ENCODE measurements around the gene CAMK1D. TPM values are rescaled to one million over a fixed set of nuclear protein-coding genes. Genes with fewer than 3 reads are reported as not detected.

The CAMK1D gene
- total RNA-seq, 4 donors from 2014 or later, result 13.5 to 21.4 (median 15.7) TPM

GRCh38 chr10:12418725-12419261 lies 69.4 kb downstream of the CAMK1D start:
- Histone ChIP-seq H3K9me3 (no peaks in the 10 kb centered on the region), H3K27ac (peak overlapping the region; percentile 38 to 56 (median 42)), H3K4me3 (no peak overlapping the region), H3K27me3 (no peaks in the 10 kb centered on the region), H3K36me3 (no peaks in the 10 kb centered on the region), H3K4me1 (peaks cover 4 to 31% (median 17%) of the 10 kb centered on the region in 4 donors)
- in situ Hi-C loops (cut with MboI; ENCODE audit: low pct_ligation_motif_present in 1 of 4, low pct_unique_long_range_greater_than_20kb in 1 of 4, low sequenced_read_pairs in 3 of 4) (no loop called here), intact Hi-C loops (cut with DNase I; ENCODE audit: low total_unique reads) (no loop called here)
- no peak for TF ChIP-seq POLR2AphosphoS5 (IDR thresholded peaks at IDR 0.05)
- no peak for TF ChIP-seq CTCF (IDR thresholded peaks at IDR 0.05)
- TF ChIP-seq POLR2A (IDR thresholded peaks at IDR 0.05), result no peak
- no peak for TF ChIP-seq EP300 (IDR thresholded peaks at IDR 0.05; ENCODE audit: low read depth)
- WGBS, 2 donors (ENCODE audit: low coverage in 1 of 2), result 75 to 77% methylated on average over 4 to 13 of the region's 13 CpGs
- no peak for DNase-seq

- intact Hi-C loops (cut with DNase I; ENCODE audit: low total_unique reads) (no loop called here), in situ Hi-C loops (cut with MboI; ENCODE audit: low pct_ligation_motif_present in 1 of 4, low pct_unique_long_range_greater_than_20kb in 1 of 4, low sequenced_read_pairs in 3 of 4) (no loop called here)
- H3K27ac ChIP-seq, result peak overlapping the region; percentile 38 to 56 (median 42)
- no peaks in the 10 kb centered on the region for H3K27me3 ChIP-seq
- H3K9me3 ChIP-seq, result no peaks in the 10 kb centered on the region
- TF ChIP-seq CTCF (IDR thresholded peaks at IDR 0.05), result no peak
- no peak for TF ChIP-seq POLR2A (IDR thresholded peaks at IDR 0.05)
- no peak for TF ChIP-seq EP300 (IDR thresholded peaks at IDR 0.05; ENCODE audit: low read depth)
- peak in 2 of 3 donors; percentile 26 to 47 for TF ChIP-seq POLR2AphosphoS5 (IDR thresholded peaks at IDR 0.05)
- no peak overlapping the region for H3K4me3 ChIP-seq
- H3K36me3 ChIP-seq, result no peaks in the 10 kb centered on the region
- DNase-seq, result no peak
- 56 to 67% methylated on average over 3 to 9 of the region's 9 CpGs for WGBS, 2 donors (ENCODE audit: low coverage in 1 of 2)
- H3K4me1 ChIP-seq, result peaks cover 4 to 31% (median 17%) of the 10 kb centered on the region in 4 donors
Measured at GRCh38 chr10:12419262-12419847, 70.0 kb downstream of the CAMK1D start.

- Histone ChIP-seq H3K27me3 (no peaks in the 10 kb centered on the region), H3K4me3 (no peak overlapping the region), H3K9me3 (no peaks in the 10 kb centered on the region), H3K36me3 (no peaks in the 10 kb centered on the region), H3K27ac (no peak overlapping the region), H3K4me1 (peaks cover 4 to 30% (median 16%) of the 10 kb centered on the region in 4 donors)
- intact Hi-C loops (cut with DNase I; ENCODE audit: low total_unique reads), result no loop called here
- WGBS, 2 donors (ENCODE audit: low coverage in 1 of 2), result 68 to 100% methylated on average over 1 to 7 of the region's 7 CpGs
- no peak for DNase-seq
- in situ Hi-C loops (cut with MboI; ENCODE audit: low pct_ligation_motif_present in 1 of 4, low pct_unique_long_range_greater_than_20kb in 1 of 4, low sequenced_read_pairs in 3 of 4), result no loop called here
- TF ChIP-seq EP300 (IDR thresholded peaks at IDR 0.05; ENCODE audit: low read depth), result no peak
- no peak for TF ChIP-seq POLR2AphosphoS5 (IDR thresholded peaks at IDR 0.05)
- TF ChIP-seq CTCF (IDR thresholded peaks at IDR 0.05), result no peak
- no peak for TF ChIP-seq POLR2A (IDR thresholded peaks at IDR 0.05)
Measured at GRCh38 chr10:12420530-12421120, 71.3 kb downstream of the CAMK1D start.

- in situ Hi-C loops (cut with MboI; ENCODE audit: low pct_ligation_motif_present in 1 of 4, low pct_unique_long_range_greater_than_20kb in 1 of 4, low sequenced_read_pairs in 3 of 4), result no loop called here
- 93 to 98% methylated on average over 9 to 10 of the region's 10 CpGs for WGBS, 2 donors (ENCODE audit: low coverage in 1 of 2)
Measured at GRCh38 chr10:12422189-12422588, 72.8 kb downstream of the CAMK1D start.

More at GRCh38 chr10:12422189-12422588, 72.8 kb downstream of the CAMK1D start:
- H3K4me1 ChIP-seq, result peaks cover 0 to 14% (median 6%) of the 10 kb centered on the region in 4 donors
- H3K9me3 ChIP-seq, result no peaks in the 10 kb centered on the region
- H3K36me3 ChIP-seq, result no peaks in the 10 kb centered on the region
- H3K27me3 ChIP-seq, result no peaks in the 10 kb centered on the region
- intact Hi-C loops (cut with DNase I; ENCODE audit: low total_unique reads), result no loop called here
- no peak overlapping the region for H3K4me3 ChIP-seq
- H3K27ac ChIP-seq, result no peak overlapping the region
- DNase-seq, result no peak
- TF ChIP-seq EP300 (IDR thresholded peaks at IDR 0.05; ENCODE audit: low read depth) (no peak), CTCF (IDR thresholded peaks at IDR 0.05) (no peak), POLR2AphosphoS5 (IDR thresholded peaks at IDR 0.05) (no peak), POLR2A (IDR thresholded peaks at IDR 0.05) (no peak)
